DMS79 (cell line): ENCODE measurements around the gene PLB1.

Source experiments
- DNase-seq: peaks from one replicate; lab custom pipeline; 2025; lab: John Stamatoyannopoulos, UW

Gene PLB1, protein sequence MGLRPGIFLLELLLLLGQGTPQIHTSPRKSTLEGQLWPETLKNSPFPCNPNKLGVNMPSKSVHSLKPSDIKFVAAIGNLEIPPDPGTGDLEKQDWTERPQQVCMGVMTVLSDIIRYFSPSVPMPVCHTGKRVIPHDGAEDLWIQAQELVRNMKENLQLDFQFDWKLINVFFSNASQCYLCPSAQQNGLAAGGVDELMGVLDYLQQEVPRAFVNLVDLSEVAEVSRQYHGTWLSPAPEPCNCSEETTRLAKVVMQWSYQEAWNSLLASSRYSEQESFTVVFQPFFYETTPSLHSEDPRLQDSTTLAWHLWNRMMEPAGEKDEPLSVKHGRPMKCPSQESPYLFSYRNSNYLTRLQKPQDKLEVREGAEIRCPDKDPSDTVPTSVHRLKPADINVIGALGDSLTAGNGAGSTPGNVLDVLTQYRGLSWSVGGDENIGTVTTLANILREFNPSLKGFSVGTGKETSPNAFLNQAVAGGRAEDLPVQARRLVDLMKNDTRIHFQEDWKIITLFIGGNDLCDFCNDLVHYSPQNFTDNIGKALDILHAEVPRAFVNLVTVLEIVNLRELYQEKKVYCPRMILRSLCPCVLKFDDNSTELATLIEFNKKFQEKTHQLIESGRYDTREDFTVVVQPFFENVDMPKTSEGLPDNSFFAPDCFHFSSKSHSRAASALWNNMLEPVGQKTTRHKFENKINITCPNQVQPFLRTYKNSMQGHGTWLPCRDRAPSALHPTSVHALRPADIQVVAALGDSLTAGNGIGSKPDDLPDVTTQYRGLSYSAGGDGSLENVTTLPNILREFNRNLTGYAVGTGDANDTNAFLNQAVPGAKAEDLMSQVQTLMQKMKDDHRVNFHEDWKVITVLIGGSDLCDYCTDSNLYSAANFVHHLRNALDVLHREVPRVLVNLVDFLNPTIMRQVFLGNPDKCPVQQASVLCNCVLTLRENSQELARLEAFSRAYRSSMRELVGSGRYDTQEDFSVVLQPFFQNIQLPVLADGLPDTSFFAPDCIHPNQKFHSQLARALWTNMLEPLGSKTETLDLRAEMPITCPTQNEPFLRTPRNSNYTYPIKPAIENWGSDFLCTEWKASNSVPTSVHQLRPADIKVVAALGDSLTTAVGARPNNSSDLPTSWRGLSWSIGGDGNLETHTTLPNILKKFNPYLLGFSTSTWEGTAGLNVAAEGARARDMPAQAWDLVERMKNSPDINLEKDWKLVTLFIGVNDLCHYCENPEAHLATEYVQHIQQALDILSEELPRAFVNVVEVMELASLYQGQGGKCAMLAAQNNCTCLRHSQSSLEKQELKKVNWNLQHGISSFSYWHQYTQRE (N-terminal part only)

DNA sequence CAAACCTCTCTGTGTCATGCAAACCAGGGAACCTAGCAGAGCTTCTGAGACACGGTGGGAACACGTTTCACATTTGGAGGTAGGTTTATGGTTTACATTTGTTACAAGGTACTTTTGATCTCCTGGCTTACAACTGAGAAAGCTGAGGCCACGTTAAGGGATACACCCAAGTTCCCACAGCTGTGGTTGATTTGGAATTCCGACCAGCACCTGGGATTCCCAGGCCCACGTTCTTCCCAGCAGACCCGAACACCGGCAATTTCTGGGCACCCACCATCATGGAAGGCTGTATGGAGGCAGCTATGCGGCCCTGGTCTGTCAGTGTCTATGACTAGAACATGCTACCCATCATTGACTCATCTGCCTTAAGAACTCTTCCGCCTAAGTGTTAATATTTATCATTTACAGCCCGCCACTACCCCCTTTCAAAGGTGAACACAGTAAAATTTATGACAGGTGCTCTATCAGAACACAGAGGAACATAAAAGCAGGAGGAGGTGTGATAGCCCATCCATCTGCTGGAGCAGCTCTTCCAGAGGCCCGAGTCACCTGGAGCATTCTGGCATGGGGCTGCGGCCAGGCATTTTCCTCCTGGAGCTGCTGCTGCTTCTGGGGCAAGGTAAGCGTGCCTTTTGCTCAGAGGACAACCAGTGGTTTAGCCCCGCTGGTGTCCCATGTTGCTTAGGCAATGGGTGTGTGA lies at the start of gene PLB1:
PLB1 (plus strand) TSS at position 510 of the 700 bp plus-strand sequence; CDS start at position 565, 55 bp downstream.
- no peak for DNase-seq

DNA sequence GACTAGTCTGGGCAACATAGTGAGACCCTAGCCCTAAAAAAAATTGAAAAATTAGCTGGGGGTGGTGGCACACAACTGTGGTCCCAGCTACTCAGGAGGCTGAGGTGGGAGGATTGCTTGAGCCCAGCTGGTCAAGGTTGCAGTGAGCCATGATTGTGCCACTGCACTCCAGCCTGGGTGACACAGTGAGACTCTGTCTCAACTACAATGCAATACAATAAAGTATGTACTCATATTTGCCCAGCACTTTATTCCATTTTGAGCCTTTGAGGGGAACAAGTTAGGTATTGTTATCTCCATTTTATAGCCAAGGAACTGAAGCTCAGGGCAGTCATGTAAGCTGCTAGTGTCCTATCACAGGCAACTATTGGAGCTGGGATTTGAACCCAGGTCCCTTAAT lies 49.3 kb upstream of the PLB1 start:
- DNase-seq, result no peak

DNA sequence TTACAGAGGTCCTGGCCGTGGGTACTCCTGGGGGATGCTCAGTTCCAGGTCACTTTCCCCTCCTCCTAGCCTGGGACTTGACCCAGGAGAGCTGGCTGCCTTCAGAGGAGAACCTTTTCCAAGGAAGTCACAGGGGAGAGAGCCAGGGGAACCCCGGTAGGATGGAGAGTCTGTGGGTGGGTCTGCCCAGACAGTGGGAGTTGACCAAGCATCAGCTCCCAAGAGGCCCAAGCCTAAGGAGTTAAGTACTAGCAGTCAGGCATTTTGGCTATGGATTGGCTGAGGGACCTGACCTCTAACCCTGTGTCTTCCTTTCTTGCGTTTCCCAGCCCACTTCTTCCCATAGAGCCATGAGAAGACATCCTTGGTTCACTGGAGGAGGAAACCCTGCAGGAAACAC lies 48.8 kb upstream of the PLB1 start:
- DNase-seq, result no peak

DNA sequence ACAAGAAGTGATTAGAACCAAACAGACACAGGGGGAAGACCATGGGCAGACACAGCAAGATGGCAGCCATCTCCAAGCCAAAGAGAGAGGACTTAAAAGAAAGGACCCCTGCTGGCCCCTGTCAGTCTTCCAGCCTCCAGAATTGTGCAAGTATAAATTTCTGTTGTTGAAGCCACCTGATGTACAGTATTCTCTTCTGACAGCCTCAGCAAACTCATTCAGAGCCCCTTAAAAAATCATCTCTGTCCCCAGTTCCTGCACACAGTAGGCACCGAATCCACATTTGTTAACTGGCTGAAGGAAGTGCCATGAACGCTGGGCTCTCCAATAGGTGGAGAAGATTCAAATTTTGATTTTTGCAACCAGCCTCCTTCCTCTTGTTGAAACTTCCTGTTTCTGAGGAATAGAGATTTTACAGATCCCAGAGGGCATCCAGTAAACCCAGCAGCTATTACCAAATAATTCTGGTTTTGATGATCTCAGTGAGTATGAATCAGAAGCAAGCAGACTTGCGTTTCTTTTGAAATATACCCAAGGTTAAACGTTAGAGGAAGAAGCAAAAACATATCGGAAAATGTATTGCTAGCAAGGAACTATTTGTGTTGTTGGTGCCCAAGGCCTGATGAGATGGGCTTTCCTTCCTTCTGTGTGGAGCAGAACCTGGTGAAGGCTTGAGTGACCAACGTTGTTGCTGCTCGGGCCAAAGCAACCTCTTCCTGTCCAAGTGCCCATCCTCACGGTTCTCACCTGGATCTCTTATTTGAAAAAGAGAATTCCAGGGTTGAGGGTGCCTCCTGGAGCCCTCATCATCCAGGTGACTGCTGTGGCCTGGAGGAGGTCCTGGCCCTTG lies 47.7 kb upstream of the PLB1 start:
- DNase-seq, result no peak

DNA sequence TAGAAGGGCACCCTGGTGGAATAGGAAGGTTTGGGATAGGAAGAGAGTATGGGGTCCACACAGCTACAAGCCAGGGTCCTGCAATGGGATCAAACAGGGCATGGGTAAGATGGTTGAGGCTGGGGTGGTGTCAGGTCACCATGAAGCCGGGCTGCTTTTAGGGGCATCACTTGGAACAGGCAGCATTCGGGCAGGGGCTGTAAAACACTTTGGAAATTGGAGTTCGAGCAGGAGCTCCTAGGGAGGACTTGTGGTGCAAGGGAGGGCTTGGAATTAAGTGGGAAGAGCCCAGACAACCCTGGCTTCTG lies 47.1 kb upstream of the PLB1 start:
- DNase-seq, result no peak

DNA sequence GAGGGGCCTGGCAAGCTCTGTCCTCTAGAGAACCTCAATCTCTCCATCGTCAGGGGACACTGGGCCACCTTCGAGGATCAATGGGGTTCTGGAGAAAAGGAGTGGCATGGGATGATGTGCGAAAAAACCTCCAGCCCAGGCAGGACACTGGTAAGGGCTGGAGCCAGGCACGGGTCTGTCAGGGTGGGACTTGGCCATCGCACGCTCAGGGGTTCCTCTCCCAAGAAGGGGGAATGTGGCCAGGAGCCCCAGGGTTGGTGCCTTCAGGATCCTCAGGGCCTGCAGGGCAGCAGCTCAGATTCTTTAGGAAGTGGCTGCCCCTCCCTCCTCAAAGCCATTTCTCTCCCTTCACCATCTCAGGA lies 46.8 kb upstream of the PLB1 start:
- no peak for DNase-seq

DNA sequence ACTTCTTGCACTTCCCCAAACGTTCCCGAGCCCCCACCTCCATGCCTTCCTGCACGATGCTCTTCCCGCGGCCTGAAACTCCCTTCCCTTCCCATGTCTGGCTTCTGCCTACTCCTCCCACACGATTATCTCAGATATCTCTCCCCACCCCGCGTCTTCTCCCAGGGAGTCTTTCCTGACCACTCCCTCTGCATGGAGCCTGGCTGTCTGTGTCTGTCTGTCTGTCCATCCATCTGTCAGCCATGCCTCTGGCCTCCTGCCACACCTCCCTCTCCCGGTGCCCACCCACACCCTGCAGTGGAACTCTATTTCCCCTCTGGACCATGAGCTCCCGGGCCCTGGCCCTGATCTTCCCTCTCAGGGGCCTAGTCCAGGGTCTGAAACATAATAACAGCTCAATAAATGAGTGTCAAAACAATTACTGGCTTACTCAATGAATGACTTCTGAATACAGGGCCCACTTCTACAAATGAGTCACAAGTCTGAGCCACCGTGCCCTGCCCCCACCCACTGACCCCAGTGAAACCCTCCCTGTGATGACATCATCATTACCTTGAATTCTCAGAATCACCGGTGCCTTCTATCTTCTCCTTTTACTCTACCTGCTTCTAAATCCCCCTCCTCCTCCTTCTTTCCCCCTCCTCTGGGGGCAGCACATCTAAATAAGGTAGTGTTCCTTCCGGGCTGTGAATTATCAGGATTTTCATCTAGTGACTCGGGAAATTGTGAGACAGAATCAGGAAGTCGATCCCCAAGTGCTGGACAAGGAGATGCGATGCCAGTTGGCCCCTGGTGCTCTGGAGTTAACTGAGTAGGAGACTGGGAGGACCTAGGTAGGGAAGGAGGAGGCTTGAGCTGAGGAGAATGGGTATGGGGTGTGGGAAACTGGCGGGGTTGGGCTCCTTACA lies 46.1 kb upstream of the PLB1 start:
- no peak for DNase-seq

DNA sequence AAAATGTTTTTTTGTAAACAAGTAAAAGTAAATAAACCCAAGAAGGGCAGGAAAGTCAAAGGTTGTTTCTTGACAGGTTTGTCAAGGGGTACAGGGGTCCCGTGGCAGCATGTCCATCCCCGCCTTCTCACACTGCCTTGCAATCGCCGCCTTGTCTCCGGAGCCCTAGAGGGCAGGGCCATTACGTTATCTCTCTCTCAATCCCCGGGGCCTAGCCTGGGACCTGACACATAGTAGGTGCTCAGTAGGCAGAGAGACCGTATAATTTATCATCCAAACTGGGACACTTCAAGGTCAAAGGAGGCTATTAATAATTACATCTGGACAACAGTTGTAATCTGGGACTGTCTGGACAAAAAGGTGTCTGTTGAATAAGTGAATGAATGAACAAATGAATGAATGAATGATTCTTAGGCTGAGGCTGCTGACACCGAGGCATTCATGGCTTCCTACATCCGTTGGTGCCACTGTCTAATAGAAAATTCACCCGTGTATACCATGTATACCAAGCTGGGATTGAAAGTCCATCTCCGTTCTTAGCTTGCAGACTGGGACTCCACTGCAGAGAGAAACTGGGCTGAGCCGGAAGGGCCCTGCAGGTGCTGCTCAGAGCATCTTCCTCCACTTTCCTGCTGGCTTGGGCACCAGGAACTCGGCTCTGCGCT lies 44.8 kb upstream of the PLB1 start:
- no peak for DNase-seq

DNA sequence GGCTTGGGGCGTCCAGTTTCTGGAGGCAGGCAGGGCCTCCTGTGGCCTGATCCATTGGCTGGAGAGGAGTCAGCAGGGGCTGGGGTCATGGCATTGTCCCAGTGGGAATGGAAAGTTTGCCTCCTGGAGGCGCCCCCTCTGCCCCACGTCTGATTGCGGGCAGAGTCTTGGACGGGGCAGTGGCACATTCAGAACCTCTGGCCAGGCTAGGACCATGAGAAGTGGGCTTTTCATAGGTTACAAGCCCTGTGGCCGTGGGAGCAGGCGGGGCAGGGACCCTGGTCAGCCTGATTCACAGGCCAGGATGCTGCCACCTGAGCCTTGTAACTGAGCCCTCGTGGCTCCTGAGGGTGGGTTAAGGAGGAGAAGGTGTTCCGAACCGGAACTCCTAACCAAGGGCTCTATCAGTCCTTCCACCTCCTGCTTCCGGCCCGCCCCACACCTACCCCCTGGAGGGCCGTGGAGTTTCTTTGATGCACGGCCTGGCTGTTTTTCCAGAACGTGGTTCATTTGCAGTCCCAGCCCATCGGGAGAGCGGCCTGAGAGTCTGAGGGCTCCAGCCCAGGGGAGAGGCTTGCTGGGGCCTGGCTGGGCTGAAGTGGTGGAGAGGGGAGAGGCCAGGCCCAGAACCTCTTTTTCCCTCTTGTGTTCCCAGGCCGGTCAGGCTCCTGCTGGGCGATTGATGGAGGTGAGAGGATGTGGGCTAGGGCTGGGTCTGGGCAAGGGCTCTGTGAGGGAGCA lies 43.9 kb upstream of the PLB1 start:
- no peak for DNase-seq

DNA sequence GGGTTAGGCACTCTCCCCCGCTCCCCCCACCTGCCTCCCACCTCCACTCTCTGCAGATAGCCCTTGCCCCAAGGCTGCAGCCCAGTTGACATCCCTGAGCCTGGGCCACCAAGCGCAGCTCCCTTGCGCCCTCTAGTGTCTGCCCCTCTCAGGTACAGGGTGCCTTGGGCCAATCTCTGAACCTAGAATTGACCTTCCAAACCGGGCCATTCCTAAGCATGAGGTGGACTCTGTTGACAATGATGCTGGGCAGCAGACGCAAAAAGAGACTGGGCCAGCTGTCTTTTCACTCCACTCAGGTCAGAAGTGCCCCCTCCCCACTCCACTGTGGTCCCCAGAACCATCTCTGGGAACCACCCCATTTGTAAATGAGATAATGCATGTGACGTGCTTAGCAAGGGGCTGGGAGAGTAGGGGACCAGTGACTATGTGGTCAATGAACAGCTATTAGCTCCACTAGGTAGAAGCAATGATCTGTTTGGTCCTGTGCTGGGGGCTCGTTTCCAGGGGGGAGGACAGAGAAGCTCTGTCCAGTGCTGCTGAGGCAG lies 43.3 kb upstream of the PLB1 start:
- DNase-seq, result no peak

DNA sequence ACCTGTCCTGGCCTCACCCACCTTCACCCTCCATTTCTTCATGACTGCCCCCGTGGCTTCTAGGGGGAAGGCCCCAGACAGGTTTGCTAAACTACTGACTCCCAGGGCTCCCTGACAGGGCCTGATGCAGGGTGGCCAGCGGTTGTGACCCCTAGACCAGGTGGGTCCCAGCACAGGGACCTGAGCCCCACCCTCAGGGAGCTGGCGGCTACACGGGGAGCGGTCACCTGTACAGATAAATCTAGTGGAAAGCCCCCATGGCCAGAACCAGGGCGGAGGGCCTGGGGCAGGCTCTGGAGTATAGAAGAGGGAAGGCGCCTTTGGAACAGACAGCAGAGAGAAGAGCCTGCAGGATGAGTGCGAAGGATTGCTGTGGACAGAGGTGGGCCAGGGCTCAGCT lies 42.5 kb upstream of the PLB1 start:
- DNase-seq, result no peak

DNA sequence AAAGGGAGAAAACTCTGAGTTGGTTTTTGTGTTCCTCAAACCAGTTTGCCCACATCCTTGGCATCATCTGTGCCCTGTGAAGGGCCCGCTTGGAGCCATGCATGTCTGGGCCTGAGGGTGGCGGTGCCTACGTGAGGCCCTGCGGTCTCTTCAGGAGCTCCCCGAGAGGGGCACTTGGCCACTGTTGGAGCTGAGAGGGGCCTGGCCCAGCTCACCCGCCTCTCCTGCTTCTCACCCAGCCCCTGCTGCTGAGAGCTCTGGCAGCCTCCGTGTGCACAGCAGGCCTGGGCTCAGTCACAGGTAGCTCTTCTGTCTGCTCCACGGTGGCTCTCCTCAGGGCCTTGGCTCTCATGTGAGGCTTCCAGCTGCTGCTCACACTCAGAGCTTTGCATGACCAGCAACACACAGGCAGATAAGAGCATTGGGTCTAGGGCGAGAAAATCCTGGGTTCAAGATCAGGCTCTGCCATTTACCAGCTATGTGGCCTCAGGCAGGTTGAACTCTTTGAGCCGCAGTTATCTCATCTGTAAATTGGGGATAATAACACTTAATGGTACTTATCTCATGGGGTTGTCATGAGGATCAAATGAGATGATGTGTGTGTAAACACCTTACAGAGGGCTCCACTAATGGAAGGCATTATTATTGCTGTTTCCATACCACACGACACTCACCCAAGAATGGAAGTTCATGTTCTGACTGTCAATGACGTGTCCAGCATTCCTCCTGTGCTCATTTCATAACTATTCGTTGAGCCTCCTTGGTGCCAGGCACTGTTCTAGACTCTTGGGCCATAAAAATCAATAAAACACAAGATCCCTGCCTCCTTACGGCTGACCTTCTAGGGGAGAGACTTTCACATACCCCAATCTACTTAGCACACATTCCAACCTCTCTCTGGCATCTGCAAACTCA lies 41.6 kb upstream of the PLB1 start:
- peak; percentile 67 for DNase-seq

DNA sequence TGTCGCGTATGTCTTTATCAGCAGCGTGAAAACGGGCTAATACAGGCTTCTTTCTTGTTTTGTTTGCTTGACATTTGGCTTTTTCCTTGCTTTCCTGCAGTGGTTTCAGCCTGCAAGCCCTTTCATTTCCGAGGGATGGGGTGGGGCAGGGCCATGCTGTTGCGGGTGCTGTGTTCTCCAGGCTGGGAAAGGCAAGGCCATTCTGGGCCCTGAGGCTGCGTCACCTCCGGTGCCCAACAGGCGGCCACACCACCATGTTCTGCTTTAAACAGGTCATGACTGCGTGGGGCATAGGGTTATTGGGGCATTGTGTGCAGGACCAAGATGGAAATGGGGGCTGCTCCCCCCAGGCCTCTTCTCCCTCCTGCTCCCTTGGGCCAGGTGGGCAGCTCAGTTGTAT lies 38.6 kb upstream of the PLB1 start:
- no peak for DNase-seq

DNA sequence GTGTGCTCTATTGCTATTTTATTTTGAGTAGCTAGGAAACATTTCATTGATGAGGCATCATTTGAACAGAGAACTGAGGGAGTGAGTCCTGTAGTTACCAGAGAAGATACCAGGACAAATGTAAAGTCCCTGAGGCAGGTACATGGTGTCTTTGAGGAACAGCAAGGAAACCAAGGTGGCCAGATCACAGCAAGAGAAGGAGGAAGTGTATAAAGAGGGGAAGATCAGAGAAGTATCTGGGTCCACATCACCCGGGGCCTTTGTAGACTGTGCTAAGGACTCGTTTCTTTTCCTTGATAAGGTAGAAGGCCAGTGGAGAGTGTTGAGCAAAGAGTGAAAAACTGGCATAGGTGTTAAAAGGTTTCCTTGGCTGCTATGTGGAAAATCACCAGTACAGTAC lies 34.8 kb upstream of the PLB1 start:
- no peak for DNase-seq

DNA sequence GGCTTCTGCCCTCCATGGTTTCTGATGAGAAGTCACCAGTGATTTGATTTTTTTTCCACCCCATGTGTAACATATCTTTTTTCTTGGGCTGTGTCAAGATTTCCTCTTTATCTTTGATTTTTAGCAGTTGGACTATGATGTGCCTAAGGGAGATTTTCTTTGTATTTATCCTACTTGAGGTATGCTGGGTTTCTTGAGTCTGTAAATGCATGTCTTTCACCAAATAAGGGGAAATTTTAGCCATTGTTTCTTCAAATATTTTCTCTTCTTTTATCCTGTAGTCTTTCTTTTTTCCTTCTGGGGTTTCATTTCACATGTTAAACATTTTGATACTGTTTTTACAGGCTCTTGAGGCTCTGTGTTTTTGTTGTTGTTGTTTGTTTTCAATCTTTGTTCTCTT lies 33.7 kb upstream of the PLB1 start:
- DNase-seq, result no peak

DNA sequence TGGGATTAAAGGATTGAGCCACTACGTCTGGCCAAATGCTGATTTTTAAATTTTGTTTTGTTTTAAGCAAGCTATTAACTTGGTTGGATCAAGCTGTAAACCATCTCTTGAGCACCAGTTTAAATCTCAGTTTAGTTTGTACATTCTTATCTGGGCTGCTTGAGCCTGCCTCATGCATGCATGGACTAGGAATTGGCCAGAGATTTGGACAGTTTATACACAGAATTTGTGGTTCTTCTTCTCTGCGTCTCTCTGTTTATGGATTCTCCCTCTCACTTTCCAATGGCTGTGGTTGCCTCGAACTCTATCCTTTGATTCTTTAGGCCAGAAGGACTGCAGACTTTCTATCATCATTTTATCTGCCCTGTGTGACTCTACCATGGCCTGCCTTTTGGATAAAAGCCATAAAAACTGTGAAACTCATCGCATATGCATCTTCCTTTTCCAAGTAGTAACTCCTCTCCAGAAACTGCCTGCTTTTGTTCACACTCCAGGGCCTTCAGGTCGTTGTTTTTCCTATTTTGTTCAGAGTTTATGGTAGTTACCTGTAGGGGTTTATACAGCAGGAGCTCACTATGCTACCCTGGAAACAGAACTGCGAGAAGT lies 32.5 kb upstream of the PLB1 start:
- DNase-seq, result no peak

DNA sequence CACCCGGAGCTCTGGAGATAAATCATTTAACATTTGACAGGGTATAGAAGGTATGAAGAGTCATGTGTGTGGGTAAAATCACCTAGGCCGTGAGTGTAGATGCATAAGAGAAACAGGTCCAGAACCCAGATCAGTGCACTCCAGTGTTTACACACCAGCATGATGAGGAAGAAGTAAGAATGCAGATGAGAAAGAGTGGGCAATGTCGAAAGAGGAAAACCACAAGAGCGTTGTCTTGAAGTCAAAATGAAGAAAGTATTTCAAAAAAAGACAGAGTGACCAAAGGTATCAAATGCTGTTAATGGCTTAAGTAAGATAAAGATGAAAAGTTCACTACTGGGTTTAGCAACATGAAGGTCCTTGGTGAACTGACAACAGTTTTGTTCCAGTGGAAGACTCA lies 32.0 kb upstream of the PLB1 start:
- DNase-seq, result no peak
